GM21447 (cell line): Measurements from ENCODE around the gene CENPO.
"Not testable (repeated sequence)": the region's sequence is repeated elsewhere in the genome, so short reads cannot be mapped to it uniquely, and the experiment has no call there.

Source experiments
- ATAC-seq: cut with Tn5 transposase; IDR thresholded peaks from one replicate; pipeline ENCODE4 v1.9.1; 2021; ENCODE audit not compliant: unreplicated experiment

CENPO gene

GRCh38 chr2:24822049-24822706 is 29.0 kb downstream of the CENPO start:
- no peak for ATAC-seq

- no peak for ATAC-seq
These were observed 30.9 kb downstream of the CENPO start for GRCh38 chr2:24824071-24824588.

GRCh38 chr2:24824966-24825882 is 32.0 kb downstream of the CENPO start:
- no peak for ATAC-seq

GRCh38 chr2:24825883-24826772 is 32.9 kb downstream of the CENPO start:
- ATAC-seq = no peak

- no peak for ATAC-seq
These were observed 33.5 kb downstream of the CENPO start for GRCh38 chr2:24826773-24827145.

GRCh38 chr2:24827321-24828237 is 34.4 kb downstream of the CENPO start:
- ATAC-seq = peak; percentile 72

- ATAC-seq = no peak
These were observed 35.2 kb downstream of the CENPO start for GRCh38 chr2:24828238-24828996.

- no peak for ATAC-seq
These were observed 37.1 kb downstream of the CENPO start for GRCh38 chr2:24830351-24830750.

GRCh38 chr2:24830786-24831185 is 37.6 kb downstream of the CENPO start:
- ATAC-seq = no peak

- no peak for ATAC-seq
These were observed 38.2 kb downstream of the CENPO start for GRCh38 chr2:24831221-24832072.

- no peak for ATAC-seq
These were observed 38.8 kb downstream of the CENPO start for GRCh38 chr2:24832073-24832461.

- ATAC-seq = no peak
These were observed 39.3 kb downstream of the CENPO start for GRCh38 chr2:24832521-24832920.

- ATAC-seq = no peak
These were observed 39.9 kb downstream of the CENPO start for GRCh38 chr2:24832931-24833701.

GRCh38 chr2:24833821-24834732 is 40.9 kb downstream of the CENPO start:
- ATAC-seq = no peak

GRCh38 chr2:24834733-24835395 is 41.6 kb downstream of the CENPO start:
- no peak for ATAC-seq

- not testable (repeated sequence) for ATAC-seq
These were observed 42.2 kb downstream of the CENPO start for GRCh38 chr2:24835411-24835810.
